Gastroesophageal sphincter (tissue), 4 donors: ENCODE measurements around the gene SLC9A5. TPM values are rescaled to one million over a fixed set of nuclear protein-coding genes. Genes with fewer than 3 reads are reported as not detected.

Experiments used
- ATAC-seq: fragments of 150-250 bp; one replicate; pipeline ENCODE4 v1.9.1; 2016; ENCODE audit warnings: mild to moderate bottlenecking, moderate library complexity
- H3K27ac ChIP-seq, 4 donors: fragments of 200-600 bp; sonication (generic) in 3 of 4; 1 replicate in 3 of 4; 2 replicates in 1 of 4; pipeline ENCODE4 v1.5.1; 2016 to 2019
- H3K27me3 ChIP-seq: fragments of 200-600 bp; sonication (generic); one replicate; pipeline ENCODE4 v1.5.1; 2019
- H3K36me3 ChIP-seq, 2 donors: fragments of 200-600 bp; sonication (generic); one replicate each; pipeline ENCODE4 v1.5.1; 2019; ENCODE audit warnings: control low read depth in 1 of 2
- H3K4me1 ChIP-seq, 3 donors: fragments of 200-600 bp; sonication (generic); 1 replicate in 2 of 3; 2 replicates in 1 of 3; pipeline ENCODE4 v1.5.1; 2016 to 2019; ENCODE audit warnings: control low read depth in 2 of 3
- H3K4me3 ChIP-seq, 2 donors: fragments of 200-600 bp; sonication (generic); one replicate each; pipeline ENCODE4 v1.5.1; 2019; ENCODE audit warnings: mild to moderate bottlenecking in 1 of 2, moderate library complexity in 1 of 2
- H3K9me3 ChIP-seq, 3 donors: fragments of 200-600 bp; sonication (generic); one replicate each; pipeline ENCODE4 v1.5.1; 2017 to 2019; ENCODE audit warnings: control low read depth in 2 of 3
- CTCF ChIP-seq, 4 experiments: fragments of 200-600 bp in 2 of 4; fragments of 450-650 bp in 2 of 4; sonication (generic) in 1 of 4; IDR thresholded peaks; one replicate each; pipeline ENCODE4 v1.5.1; 2017 to 2019; ENCODE audit warnings: antibody characterized with exemption in 4 of 4, mild to moderate bottlenecking in 2 of 4, moderate library complexity in 2 of 4
- EP300 ChIP-seq: sonication (generic); formaldehyde crosslinking; IDR thresholded peaks from one replicate; pipeline ENCODE4 v1.6.1; 2017; ENCODE audit warnings: antibody characterized with exemption, mild to moderate bottlenecking
- POLR2A ChIP-seq, 2 donors: fragments of 450-650 bp; IDR thresholded peaks; one replicate each; pipeline ENCODE4 v1.6.1; 2017; ENCODE audit warnings: antibody characterized with exemption in 2 of 2, mild to moderate bottlenecking in 2 of 2, moderate library complexity in 1 of 2
- POLR2AphosphoS5 ChIP-seq: sonication (generic); formaldehyde crosslinking; IDR thresholded peaks from one replicate; pipeline ENCODE4 v1.6.1; 2017; ENCODE audit warnings: antibody characterized with exemption
- WGBS, 2 donors: methylation state at CpG; one replicate each; pipeline ENCODE4 v1.1.5; 2018; ENCODE audit warnings: low coverage in 1 of 2; 5-methylcytosine and 5-hydroxymethylcytosine counted together
- total RNA-seq, 4 donors: library from RNA; depleted of rRNA; stranded (reverse); fragments of >200 nt; gene quantifications; one replicate each; pipeline ENCODE4 v1.1.0, GENCODE V29; 2016

Gene SLC9A5
- total RNA-seq, 4 donors from 2014 or later: 0.13 to 0.93 (median 0.21) TPM

GRCh38 chr16:67302970-67303369 is 54.2 kb downstream of the SLC9A5 start:
- Histone ChIP-seq H3K27ac (no peak overlapping the region), H3K4me1 (peaks cover 0 to 10% (median 0%) of the 10 kb centered on the region in 3 donors), H3K27me3 (peaks cover 5% of the 10 kb centered on the region), H3K36me3 (no peaks in the 10 kb centered on the region), H3K4me3 (no peak overlapping the region), H3K9me3 (no peaks in the 10 kb centered on the region)
- no peak for TF ChIP-seq POLR2A (IDR thresholded peaks at IDR 0.05)
- no peak for TF ChIP-seq EP300
- no peak for TF ChIP-seq CTCF (IDR thresholded peaks at IDR 0.05)
- TF ChIP-seq POLR2AphosphoS5: no peak
- no peak for ATAC-seq
- WGBS, 2 donors: 65% methylated on average over 4 of the region's 8 CpGs; no CpG with 5 or more reads in 1 of the 2 donors

GRCh38 chr16:67304020-67304419 is 55.2 kb downstream of the SLC9A5 start:
- no peaks in the 10 kb centered on the region for H3K9me3 ChIP-seq
- no peak for ATAC-seq
- H3K36me3 ChIP-seq: no peaks in the 10 kb centered on the region
- H3K4me3 ChIP-seq: no peak overlapping the region
- 67 to 100% methylated on average over 1 of the region's 1 CpG for WGBS, 2 donors
- TF ChIP-seq POLR2AphosphoS5: no peak
- TF ChIP-seq CTCF (IDR thresholded peaks at IDR 0.05): no peak
- H3K27me3 ChIP-seq: no peaks in the 10 kb centered on the region
- H3K27ac ChIP-seq: no peak overlapping the region
- peaks cover 0 to 10% (median 0%) of the 10 kb centered on the region in 3 donors for H3K4me1 ChIP-seq

GRCh38 chr16:67305216-67306071 is 56.7 kb downstream of the SLC9A5 start:
- TF ChIP-seq POLR2AphosphoS5: no peak

GRCh38 chr16:67310561-67310960 is 61.8 kb downstream of the SLC9A5 start:
- Histone ChIP-seq H3K27ac (no peak overlapping the region), H3K27me3 (peaks cover 7% of the 10 kb centered on the region), H3K36me3 (no peaks in the 10 kb centered on the region), H3K9me3 (no peaks in the 10 kb centered on the region), H3K4me3 (no peak overlapping the region), H3K4me1 (no peaks in the 10 kb centered on the region)
- no peak for TF ChIP-seq EP300
- no peak for TF ChIP-seq POLR2AphosphoS5
- no peak for TF ChIP-seq POLR2A (IDR thresholded peaks at IDR 0.05)
- no peak for TF ChIP-seq CTCF (IDR thresholded peaks at IDR 0.05)
- WGBS, 2 donors: 82 to 92% methylated on average over 3 of the region's 3 CpGs
- ATAC-seq: no peak

More at GRCh38 chr16:67305216-67306071, 56.7 kb downstream of the SLC9A5 start:
- 85 to 91% methylated on average over 7 to 12 of the region's 13 CpGs for WGBS, 2 donors
- no peak for ATAC-seq
- no peak overlapping the region for H3K27ac ChIP-seq
- no peak overlapping the region for H3K4me3 ChIP-seq
- H3K9me3 ChIP-seq: no peaks in the 10 kb centered on the region
- H3K27me3 ChIP-seq: no peaks in the 10 kb centered on the region
- H3K4me1 ChIP-seq: peaks cover 0 to 10% (median 0%) of the 10 kb centered on the region in 3 donors
- no peaks in the 10 kb centered on the region for H3K36me3 ChIP-seq

- no peaks in the 10 kb centered on the region for H3K4me1 ChIP-seq
- H3K9me3 ChIP-seq: no peaks in the 10 kb centered on the region
- peak overlapping the region in 3 of 4 donors; percentile 24 to 68 (median 63) for H3K27ac ChIP-seq
- 8 to 49% methylated on average over 2 to 3 of the region's 5 CpGs for WGBS, 2 donors
- peak; percentile 92 for ATAC-seq
- H3K36me3 ChIP-seq: no peaks in the 10 kb centered on the region
- H3K27me3 ChIP-seq: peaks cover 17% of the 10 kb centered on the region
- no peak overlapping the region for H3K4me3 ChIP-seq
- TF ChIP-seq POLR2AphosphoS5: no peak
- no peak for TF ChIP-seq POLR2A (IDR thresholded peaks at IDR 0.05)
- no peak for TF ChIP-seq CTCF (IDR thresholded peaks at IDR 0.05)
- no peak for TF ChIP-seq EP300
Observed at GRCh38 chr16:67311607-67312488, 63.1 kb downstream of the SLC9A5 start.
